NCI-H2196 (cell line): Measurements from ENCODE around the gene ANO8.
A peak's percentile ranks its signal among the peaks of the same experiment; 100 is the strongest.

Experiments
- DNase-seq: peaks from one replicate; lab custom pipeline; 2025; ENCODE audit not compliant: unreplicated experiment; lab: John Stamatoyannopoulos, UW

ANO8 gene

GRCh38 chr19:17346109-17346671 lies 11.5 kb upstream of the ANO8 start:
- DNase-seq, result peak; percentile 75

GRCh38 chr19:17341845-17342244 lies 7.2 kb upstream of the ANO8 start:
- no peak for DNase-seq

GRCh38 chr19:17341386-17341785 lies 6.7 kb upstream of the ANO8 start:
- DNase-seq, result no peak

GRCh38 chr19:17340871-17341357 lies 6.3 kb upstream of the ANO8 start:
- no peak for DNase-seq

- DNase-seq, result no peak
Observed at GRCh38 chr19:17340302-17340870, 5.7 kb upstream of the ANO8 start.

- DNase-seq, result peak; percentile 23
Observed at GRCh38 chr19:17339088-17339741, 4.6 kb upstream of the ANO8 start.

GRCh38 chr19:17338433-17339078 lies 3.9 kb upstream of the ANO8 start:
- DNase-seq, result no peak

GRCh38 chr19:17337675-17338432 lies 3.2 kb upstream of the ANO8 start:
- peak; percentile 32 for DNase-seq

- DNase-seq, result peak; percentile 100
Observed at GRCh38 chr19:17336872-17337674, 2.4 kb upstream of the ANO8 start, which contains the start of gene GTPBP3. TSS of gene GTPBP3 (plus strand) at chr19:17337553. CDS start at chr19:17337612, 59 bp downstream.

- DNase-seq, result peak; percentile 23
Observed at GRCh38 chr19:17335575-17335974, 920 bp upstream of the ANO8 start.

- no peak for DNase-seq
Observed at GRCh38 chr19:17333611-17334413, 843 bp downstream of the ANO8 start.

- peak; percentile 85 for DNase-seq
Observed at GRCh38 chr19:17332677-17333581, 1.7 kb downstream of the ANO8 start.

- DNase-seq, result no peak
Observed at GRCh38 chr19:17332360-17332676, 2.3 kb downstream of the ANO8 start.

GRCh38 chr19:17331045-17331558 lies 3.6 kb downstream of the ANO8 start:
- peak; percentile 39 for DNase-seq

GRCh38 chr19:17330262-17331044 lies 4.2 kb downstream of the ANO8 start:
- no peak for DNase-seq

GRCh38 chr19:17329366-17330261 lies 5.0 kb downstream of the ANO8 start:
- no peak for DNase-seq
